ENCODE results near the gene TMEM39A.

DNA sequence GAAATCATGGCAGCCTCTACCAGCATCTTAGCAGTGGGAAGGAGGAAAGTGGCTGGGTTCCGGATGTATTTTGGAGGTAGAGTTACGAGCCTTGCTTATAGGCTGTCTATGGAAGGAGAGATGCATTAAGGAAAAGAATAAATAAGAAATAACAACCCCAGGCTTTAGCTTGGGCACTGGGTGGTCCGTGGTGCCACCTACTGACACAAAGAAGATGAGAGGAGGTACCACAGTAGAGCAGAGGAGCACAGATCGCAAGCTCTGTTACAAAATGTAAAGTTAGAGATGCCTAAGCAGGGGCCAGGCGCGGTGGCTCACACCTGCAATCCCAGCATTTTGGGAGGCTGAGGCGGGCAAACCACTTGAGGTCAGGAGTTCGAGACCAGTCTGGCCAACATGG, 74.8 kb downstream of the TMEM39A start:
- TF ChIP-seq, protein P1, sequence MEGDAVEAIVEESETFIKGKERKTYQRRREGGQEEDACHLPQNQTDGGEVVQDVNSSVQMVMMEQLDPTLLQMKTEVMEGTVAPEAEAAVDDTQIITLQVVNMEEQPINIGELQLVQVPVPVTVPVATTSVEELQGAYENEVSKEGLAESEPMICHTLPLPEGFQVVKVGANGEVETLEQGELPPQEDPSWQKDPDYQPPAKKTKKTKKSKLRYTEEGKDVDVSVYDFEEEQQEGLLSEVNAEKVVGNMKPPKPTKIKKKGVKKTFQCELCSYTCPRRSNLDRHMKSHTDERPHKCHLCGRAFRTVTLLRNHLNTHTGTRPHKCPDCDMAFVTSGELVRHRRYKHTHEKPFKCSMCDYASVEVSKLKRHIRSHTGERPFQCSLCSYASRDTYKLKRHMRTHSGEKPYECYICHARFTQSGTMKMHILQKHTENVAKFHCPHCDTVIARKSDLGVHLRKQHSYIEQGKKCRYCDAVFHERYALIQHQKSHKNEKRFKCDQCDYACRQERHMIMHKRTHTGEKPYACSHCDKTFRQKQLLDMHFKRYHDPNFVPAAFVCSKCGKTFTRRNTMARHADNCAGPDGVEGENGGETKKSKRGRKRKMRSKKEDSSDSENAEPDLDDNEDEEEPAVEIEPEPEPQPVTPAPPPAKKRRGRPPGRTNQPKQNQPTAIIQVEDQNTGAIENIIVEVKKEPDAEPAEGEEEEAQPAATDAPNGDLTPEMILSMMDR (conservative IDR thresholded peaks at IDR 0.05; ENCODE audit: low read depth, low read length): no peak
- TF ChIP-seq BHLHE40 (IDR thresholded peaks at IDR 0.05; ENCODE audit: low read depth, low read length) (no peak), RAD21 (IDR thresholded peaks at IDR 0.05; ENCODE audit: low read length) (no peak)

All from IMR-90 (cell line).